Subcutaneous adipose tissue (tissue), 4 donors: ENCODE results near the gene PBX1. TPM values are rescaled to one million over a fixed set of nuclear protein-coding genes. Genes with fewer than 3 reads are reported as not detected.

Source experiments
- total RNA-seq, 4 donors: library from RNA; depleted of rRNA; stranded (reverse); fragments of >200 nt; gene quantifications; one replicate each; pipeline ENCODE4 v1.1.0, GENCODE V29; 2016
- TF ChIP-seq, protein P1 (sequence below): fragments of 450-650 bp; IDR thresholded peaks from one replicate; pipeline ENCODE4 v1.5.1; 2016; ENCODE audit warnings: low read depth, mild to moderate bottlenecking, control low read depth, antibody characterized with exemption, moderate library complexity

The PBX1 gene
- total RNA-seq, 4 donors from 2014 or later = 36.5 to 61.1 (median 54.2) TPM

DNA sequence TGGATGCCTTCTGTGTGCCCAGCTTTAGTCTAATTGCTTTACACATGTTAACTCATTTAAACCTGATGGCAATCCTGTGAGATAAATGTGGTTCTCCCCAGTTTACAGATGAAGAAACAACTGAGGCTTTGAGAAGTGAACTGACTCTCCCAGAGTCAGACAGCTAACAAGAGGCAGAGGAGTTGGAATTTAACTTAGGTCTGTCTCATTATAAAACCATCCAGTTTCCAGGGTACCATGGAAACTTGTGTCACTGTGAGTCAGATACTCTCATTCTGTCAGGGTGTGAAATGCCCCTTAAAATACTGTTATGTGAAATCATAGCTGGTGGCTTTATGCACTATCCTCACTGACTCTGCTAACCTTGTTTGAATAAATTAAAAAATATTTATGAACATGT lies 206.6 kb downstream of the PBX1 start:
- TF ChIP-seq, protein P1, sequence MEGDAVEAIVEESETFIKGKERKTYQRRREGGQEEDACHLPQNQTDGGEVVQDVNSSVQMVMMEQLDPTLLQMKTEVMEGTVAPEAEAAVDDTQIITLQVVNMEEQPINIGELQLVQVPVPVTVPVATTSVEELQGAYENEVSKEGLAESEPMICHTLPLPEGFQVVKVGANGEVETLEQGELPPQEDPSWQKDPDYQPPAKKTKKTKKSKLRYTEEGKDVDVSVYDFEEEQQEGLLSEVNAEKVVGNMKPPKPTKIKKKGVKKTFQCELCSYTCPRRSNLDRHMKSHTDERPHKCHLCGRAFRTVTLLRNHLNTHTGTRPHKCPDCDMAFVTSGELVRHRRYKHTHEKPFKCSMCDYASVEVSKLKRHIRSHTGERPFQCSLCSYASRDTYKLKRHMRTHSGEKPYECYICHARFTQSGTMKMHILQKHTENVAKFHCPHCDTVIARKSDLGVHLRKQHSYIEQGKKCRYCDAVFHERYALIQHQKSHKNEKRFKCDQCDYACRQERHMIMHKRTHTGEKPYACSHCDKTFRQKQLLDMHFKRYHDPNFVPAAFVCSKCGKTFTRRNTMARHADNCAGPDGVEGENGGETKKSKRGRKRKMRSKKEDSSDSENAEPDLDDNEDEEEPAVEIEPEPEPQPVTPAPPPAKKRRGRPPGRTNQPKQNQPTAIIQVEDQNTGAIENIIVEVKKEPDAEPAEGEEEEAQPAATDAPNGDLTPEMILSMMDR = no peak

DNA sequence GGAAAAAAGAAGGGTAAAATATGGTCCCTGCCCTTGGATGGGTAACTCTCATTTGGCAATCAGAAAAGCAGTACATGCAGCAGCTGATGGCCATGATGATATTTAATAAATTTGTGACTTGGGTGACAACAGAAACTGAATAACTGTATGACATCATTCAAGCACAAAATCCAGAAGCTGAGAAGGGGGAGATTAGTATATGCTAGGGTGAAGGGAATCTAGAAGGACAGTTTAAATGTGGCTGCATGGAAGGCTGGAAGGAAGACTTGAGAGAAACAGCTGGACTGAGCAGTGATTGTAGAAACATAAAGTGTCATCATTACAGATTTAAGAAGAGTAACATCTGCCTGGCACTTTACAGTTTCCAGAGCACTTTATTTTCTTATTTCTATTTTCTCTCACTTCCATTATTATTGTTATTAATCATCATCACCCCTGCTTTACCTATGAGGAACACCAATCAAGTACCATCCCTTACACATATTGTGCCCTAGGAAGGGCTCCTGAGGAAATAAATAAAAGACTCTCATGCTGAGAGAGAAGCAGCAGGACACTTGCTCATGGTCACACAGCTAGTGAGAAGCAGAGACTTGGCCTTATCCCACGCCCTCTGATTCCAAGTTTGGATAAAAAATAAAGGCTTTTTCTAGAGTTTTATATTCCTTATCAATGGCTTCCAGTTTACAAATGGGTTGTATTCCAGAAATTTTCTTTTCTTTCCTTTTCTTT lies 207.2 kb downstream of the PBX1 start:
- TF ChIP-seq, protein P1 = no peak

DNA sequence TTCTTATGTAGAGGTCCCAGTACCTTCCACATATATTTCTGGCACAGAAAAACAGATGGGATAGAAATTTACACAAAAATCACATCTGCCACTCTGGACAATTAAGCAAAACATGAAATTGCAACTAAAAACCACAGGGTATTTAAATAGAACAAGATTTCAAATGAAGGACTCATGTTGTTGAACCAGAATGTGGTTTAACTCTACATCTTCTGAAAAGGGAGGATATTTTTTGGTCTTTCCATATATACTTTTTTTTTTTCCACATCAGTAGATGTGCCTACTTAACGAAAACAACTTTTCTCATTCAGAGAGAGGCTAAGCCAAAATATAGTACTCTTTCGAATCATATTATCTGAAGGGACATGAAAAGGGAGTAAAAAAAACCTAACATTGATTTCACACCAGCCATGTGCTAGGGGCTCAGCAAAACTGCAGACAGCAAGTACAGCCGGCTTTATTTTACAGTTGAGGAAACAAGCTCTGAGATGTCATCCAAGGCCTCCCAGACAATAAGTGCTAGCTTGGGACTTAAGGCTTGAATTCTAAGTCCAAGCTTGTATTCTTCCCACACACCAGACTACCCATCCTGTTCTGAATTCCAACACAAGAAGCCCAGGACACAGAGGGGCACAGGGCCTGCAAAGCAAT lies 208.9 kb downstream of the PBX1 start:
- TF ChIP-seq, protein P1 = no peak

GRCh38 chr1:164768619-164769018 lies 209.6 kb downstream of the PBX1 start:
- TF ChIP-seq, protein P1 = no peak

- TF ChIP-seq, protein P1 = no peak
These were observed 210.6 kb downstream of the PBX1 start for GRCh38 chr1:164769486-164770130.

GRCh38 chr1:164770131-164770529 lies 211.1 kb downstream of the PBX1 start:
- TF ChIP-seq, protein P1 = no peak

GRCh38 chr1:164771041-164771618 lies 212.1 kb downstream of the PBX1 start:
- TF ChIP-seq, protein P1 = no peak
